HCT116 (cell line): ENCODE results near the gene HEY2. TPM values are rescaled to one million over a fixed set of nuclear protein-coding genes. Genes with fewer than 3 reads are reported as not detected.

Source experiments
- FOSL1 ChIP-seq: IDR thresholded peaks from 2 replicates; pipeline ENCODE4 v1.6.1; 2012; ENCODE audit warnings: low read depth
- SIN3A ChIP-seq: IDR thresholded peaks from 2 replicates; pipeline ENCODE4 v1.6.1; 2012; ENCODE audit warnings: low read depth
- TCF7L2 ChIP-seq: IDR thresholded peaks from 2 replicates; pipeline ENCODE4 v1.7.0; 2011; ENCODE audit warnings: borderline replicate concordance, inconsistent platforms; ENCODE audit not compliant: insufficient read depth, insufficient read length; ENCODE audit errors: extremely low read depth
- YY1 ChIP-seq: IDR thresholded peaks from 2 replicates; pipeline ENCODE4 v1.6.1; 2011; ENCODE audit warnings: low read length, low read depth, moderate library complexity, mild to moderate bottlenecking; ENCODE audit not compliant: insufficient replicate concordance; ENCODE audit errors: extremely low read depth
- total RNA-seq: library from RNA; stranded (reverse); gene quantifications from one replicate; pipeline ENCODE4 v1.2.1, GENCODE V29; 2021; ENCODE audit not compliant: unreplicated experiment
- TF ChIP-seq, protein P1 (sequence below): IDR thresholded peaks from 2 replicates; pipeline ENCODE4 v1.6.1; 2012; ENCODE audit warnings: low read depth
- TF ChIP-seq, protein P2 (sequence below), 3 experiments: fragments of 200-600 bp in 1 of 3; sonication (generic) in 1 of 3; IDR thresholded peaks in 2 of 3; conservative IDR thresholded peaks in 1 of 3; 2 replicates each; pipeline ENCODE4 v1.5.1; 2012 to 2017; ENCODE audit warnings: low read depth in 2 of 3, low read length in 2 of 3, antibody characterized with exemption in 1 of 3, borderline replicate concordance in 1 of 3, control low read depth in 1 of 3, mild to moderate bottlenecking in 1 of 3, mixed read lengths in 1 of 3, mixed run types in 1 of 3, moderate library complexity in 1 of 3; ENCODE audit not compliant: insufficient read depth in 1 of 3

The HEY2 gene
- total RNA-seq, 1 experiment from 2014 or later, result not detected

DNA sequence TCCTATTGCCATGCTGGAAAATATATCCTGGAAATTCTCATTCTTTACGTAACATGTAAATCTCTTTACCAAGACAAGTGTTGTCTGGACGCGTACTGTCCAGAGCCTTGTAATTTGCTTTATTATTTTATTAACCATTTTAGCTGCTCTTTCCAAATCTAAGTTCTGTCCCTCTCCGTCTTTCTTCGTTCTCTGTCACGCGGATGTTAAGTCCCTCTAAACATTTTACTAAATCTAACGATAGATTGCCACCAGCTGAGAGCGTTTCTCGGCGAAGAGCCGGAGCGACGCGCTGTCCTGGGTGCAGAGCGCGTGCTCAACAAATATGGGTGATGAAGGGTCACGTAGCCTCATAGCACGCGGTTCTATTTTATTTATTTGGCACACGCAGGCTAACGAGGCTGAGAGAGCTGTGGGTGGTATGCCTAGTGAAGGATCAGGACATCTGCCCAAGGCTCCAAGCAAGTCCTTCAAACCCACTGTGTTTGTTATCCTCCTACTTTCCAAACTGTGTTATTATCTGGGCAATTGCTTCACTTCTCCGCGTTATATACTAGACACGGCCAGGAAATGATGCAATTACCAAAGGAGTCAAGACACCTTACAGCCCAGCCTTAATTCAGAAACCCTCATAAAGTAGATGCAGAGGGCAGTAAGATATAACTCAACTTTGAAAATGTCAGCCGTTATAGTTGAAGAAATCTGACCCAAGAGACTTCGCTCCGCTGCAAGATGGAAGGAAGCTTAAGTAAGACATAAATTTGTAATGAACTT is 31.3 kb downstream of the HEY2 start (continued):
- TF ChIP-seq, protein P1, sequence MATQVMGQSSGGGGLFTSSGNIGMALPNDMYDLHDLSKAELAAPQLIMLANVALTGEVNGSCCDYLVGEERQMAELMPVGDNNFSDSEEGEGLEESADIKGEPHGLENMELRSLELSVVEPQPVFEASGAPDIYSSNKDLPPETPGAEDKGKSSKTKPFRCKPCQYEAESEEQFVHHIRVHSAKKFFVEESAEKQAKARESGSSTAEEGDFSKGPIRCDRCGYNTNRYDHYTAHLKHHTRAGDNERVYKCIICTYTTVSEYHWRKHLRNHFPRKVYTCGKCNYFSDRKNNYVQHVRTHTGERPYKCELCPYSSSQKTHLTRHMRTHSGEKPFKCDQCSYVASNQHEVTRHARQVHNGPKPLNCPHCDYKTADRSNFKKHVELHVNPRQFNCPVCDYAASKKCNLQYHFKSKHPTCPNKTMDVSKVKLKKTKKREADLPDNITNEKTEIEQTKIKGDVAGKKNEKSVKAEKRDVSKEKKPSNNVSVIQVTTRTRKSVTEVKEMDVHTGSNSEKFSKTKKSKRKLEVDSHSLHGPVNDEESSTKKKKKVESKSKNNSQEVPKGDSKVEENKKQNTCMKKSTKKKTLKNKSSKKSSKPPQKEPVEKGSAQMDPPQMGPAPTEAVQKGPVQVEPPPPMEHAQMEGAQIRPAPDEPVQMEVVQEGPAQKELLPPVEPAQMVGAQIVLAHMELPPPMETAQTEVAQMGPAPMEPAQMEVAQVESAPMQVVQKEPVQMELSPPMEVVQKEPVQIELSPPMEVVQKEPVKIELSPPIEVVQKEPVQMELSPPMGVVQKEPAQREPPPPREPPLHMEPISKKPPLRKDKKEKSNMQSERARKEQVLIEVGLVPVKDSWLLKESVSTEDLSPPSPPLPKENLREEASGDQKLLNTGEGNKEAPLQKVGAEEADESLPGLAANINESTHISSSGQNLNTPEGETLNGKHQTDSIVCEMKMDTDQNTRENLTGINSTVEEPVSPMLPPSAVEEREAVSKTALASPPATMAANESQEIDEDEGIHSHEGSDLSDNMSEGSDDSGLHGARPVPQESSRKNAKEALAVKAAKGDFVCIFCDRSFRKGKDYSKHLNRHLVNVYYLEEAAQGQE, result no peak
- TF ChIP-seq FOSL1, result no peak
- TF ChIP-seq, protein P2, sequence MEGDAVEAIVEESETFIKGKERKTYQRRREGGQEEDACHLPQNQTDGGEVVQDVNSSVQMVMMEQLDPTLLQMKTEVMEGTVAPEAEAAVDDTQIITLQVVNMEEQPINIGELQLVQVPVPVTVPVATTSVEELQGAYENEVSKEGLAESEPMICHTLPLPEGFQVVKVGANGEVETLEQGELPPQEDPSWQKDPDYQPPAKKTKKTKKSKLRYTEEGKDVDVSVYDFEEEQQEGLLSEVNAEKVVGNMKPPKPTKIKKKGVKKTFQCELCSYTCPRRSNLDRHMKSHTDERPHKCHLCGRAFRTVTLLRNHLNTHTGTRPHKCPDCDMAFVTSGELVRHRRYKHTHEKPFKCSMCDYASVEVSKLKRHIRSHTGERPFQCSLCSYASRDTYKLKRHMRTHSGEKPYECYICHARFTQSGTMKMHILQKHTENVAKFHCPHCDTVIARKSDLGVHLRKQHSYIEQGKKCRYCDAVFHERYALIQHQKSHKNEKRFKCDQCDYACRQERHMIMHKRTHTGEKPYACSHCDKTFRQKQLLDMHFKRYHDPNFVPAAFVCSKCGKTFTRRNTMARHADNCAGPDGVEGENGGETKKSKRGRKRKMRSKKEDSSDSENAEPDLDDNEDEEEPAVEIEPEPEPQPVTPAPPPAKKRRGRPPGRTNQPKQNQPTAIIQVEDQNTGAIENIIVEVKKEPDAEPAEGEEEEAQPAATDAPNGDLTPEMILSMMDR (IDR thresholded peaks at IDR 0.05 in 2 of 3, conservative IDR thresholded peaks at IDR 0.05 in 1 of 3; ENCODE audit: borderline replicate concordance in 1 of 3, insufficient read depth in 1 of 3, low read depth in 2 of 3, low read length in 2 of 3), result no peak
- no peak for TF ChIP-seq TCF7L2
- TF ChIP-seq SIN3A, result peak; percentile 40; the same call in 1 of the 2 replicates
- TF ChIP-seq YY1, result no peak
